AG20443 (cell line): ENCODE measurements around the gene IER2.

Experiments
- DNase-seq: peaks from one replicate; pipeline ENCODE4 v3.0.0; 2012; ENCODE audit warnings: low spot score, mixed read lengths

The IER2 gene

DNA sequence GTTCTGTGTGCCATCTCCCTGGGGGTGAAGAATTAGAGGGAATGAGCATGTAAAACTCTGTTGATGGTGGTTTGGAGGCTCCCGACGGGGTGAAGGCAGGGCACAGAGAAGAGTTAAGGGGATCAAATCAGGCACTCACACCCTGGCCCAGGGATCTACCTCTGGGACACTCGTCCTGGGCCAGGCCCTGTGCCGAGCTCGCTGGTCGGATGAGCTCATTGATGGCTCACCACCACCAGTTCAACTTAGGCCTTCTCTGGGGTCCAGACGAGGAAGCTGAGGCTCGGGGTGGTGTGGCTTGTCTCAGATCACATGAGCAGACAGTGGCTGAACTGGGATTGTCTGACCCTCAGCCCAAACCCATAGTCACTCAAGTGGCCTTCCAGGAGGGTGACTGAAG lies 30.6 kb upstream of the IER2 start:
- DNase-seq, result no peak

- no peak for DNase-seq
Measured at GRCh38 chr19:13120031-13120430, 30.2 kb upstream of the IER2 start.

GRCh38 chr19:13120817-13121216 lies 29.4 kb upstream of the IER2 start:
- DNase-seq, result peak; percentile 37

DNA sequence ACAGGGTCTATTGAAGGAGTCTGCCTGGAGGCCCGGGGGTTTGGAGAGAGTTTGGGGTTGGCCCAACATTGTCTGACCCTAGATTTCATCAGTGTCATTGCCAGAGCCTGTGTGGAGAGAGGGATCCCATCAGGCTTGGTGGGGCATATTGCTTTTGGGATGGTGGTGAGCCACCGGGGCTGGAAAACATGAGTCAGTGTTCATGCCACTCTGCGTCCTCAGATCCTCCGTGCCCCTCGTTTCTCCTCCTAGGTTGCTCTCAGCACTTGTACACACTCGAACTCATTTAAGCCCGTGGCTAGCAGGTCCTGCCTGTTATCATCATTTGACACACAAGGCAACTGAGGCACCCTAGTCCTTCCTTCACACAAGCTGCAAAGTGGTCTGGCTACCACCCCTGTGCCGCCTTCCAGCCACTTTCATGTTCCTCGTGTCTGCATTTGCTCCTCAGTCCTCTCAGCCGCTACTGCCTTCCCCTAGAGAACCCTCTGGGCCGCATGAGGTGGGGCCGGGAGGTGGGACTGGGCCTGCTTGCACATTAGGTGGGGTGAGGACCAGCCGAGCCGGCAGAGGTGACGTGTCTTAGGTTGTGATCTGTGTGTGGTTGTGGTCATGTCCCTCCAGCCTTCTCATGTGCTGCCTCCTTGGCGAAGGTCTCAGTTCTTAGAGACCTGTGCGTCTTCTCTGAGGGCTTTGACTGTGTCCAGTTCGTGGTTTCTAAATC lies 28.5 kb upstream of the IER2 start:
- DNase-seq, result no peak

DNA sequence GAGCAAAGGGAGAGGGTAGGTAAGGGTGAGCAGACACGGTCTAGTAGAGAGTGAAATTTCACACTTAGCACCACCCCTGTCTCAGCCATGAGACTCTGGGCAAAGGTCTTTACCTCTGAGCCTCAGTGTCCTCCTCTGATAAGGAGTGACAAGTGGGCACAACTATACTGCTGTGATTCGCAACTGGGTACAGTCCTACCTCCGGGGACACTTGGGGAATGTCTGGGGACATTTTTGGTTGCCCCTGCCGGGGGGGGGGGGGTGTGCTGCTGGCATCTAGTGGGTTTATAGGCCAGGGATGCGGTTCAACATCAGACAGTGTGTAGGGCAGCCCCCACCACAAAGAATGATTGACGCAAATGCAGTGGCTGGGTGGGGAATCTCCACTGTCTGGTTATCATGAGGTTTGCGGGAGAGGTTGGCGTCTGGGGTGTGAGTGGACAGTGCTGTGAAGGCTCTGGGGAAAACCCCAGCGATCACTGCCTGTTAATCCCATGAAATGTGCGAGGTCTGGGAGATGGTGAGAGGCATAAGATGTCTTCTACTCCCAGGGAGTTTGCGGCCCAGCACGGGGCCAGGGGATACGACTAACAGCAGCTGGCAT lies 27.8 kb upstream of the IER2 start:
- no peak for DNase-seq

DNA sequence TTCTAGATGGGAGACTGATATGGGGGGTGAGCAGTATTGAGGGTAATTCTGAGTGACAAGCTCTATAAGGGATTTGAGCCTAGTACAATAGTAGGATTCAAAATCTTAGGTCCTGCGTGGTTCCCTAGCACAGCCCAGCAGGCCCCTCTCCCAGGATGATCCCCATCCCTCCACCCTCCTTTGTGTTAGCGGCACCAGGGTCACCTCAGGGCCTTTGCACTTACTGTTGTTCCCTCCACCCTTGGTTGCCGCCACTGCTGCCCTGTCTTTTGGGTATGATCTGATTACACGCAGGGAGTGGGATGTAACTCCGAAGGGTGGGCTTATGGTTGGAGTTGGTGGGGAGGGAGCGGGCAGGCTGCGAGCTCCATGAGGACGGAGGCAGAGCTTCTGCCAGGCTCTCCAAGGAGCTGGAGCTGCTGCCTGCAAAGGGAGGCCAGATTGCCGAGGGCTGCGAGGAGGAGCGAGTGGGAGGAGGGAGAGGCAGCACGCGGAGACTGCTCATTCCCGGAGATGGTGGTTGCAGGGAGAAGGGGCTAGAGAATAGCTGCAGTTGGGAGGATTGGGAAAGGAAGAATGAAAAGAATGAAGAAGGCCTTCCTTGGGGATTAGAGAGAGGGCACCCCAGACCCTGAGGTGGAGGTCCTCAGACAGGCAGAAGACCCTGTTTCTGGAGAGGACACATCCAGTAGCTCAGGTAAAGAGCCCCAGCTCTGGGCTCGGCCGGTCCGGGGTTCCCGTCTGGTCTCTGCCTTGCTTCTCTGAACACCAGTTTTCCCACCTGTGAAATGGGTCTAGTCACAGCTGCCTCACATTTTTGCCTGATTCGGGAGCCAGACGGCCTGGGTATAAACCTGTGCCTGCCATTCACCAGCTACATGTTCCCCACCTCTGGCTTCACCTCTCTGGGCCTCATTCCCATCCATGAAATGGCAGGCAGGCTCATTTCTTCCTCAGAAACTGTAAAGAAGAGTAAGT lies 26.9 kb upstream of the IER2 start:
- DNase-seq, result no peak

DNA sequence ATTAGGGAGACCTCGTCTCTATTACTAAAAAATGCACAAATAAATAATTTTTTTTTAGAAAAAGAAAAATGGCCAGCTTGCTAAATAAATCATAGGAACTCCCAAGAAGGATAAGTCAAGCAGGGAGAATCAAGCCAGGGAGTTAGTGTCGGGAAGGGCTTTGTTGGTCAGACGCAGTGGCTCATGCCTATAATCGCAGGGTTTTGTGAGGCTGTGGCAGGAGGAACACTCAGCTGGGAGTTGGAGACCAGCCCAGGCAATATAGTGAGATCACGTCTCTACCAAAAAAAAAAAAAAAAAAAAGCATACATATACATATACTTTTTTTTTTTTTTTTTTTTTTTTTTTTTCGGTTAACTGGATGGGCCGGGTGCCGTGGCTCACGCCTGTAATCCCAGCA lies 23.2 kb upstream of the IER2 start:
- DNase-seq, result no peak

DNA sequence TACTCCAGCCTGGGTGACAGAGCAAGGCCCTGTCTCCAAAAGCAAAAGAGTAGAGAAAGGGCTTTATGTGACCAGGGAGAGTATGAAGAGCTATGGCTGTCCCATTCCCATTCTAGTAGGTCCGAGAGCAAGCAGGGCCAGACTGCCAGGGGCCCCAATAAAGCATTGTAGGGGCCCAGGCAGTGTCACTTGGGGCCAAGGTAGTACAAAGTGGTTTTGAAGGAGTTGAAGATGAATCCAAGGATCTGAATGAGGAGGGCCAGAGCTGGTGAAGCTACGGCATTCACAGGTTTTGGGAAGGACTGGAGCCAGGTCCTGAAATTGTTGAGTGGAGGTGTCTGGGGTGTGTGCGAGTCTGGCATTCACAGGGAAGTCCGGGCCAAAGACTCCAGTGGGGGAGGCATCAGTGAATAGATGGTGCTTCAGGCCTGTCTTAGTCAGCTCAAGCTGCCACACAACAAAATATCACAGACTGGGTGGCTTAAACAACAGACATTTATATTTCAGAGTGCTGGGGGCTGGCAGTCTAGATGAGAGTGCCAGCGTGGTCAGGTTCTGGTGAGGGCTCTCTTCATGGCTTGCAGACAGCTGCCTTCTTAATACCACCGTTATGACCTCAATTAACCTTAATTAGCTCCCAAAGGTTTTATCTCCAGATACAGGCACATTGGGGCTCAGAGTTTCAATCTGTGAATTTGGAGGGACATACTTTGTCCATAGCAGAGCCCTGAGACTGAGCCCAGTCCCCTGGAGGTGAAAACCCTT lies 22.2 kb upstream of the IER2 start:
- DNase-seq, result no peak

DNA sequence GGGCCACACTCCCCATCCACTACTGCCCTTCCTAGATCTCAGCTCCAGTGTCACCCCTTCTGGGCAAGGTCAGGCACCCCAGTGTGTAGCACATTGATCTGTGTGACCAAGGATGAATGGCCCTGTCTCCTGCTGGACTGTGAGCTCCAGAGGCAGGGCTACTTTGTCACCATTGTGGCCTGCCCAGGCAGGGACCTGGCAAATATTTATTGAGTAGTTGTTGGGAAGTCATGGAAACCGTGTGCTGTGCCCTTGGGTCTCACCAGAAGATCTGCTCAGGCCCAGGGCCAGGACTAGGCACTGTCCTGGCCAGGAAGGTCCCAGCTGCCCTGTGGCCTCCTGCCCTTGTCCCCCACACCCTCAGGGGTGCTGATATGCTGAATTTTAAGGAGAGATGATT lies 21.6 kb upstream of the IER2 start:
- no peak for DNase-seq

GRCh38 chr19:13129384-13129783 lies 20.8 kb upstream of the IER2 start:
- DNase-seq, result no peak

GRCh38 chr19:13130886-13131490 lies 19.2 kb upstream of the IER2 start:
- DNase-seq, result no peak

DNA sequence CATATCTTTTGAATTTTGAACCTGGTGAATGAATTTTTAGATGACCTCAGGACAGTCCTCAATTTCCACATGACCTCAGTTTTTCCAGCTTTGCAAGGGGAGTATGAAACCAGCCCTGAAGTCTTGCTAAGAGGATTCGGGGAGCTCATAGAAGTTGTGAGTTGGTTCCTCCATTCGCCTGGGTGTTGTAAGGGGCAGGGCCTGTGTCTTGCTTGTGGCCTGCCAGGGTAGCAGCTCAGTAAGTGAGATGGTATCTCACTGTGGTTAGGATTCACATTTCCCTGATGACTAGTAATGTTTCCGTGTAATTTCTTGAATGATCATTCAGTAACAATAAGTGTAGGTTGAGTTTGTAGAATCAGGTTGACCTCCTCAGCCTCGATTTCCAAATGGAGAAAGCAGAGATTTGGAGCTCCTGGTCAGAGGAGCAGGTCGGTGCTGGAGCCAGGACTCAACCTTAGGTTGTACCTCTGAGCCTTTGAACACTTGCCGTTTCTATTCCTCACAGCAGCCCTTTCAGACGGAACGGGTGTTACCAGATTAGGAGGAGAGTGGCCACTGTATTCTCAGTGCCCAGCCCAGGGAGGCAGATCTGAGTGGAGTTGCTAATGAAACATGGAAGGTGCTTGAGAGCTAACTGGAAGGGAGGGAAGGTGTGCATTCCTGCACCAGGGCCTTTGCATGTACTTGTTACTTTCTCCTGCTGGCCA lies 17.6 kb upstream of the IER2 start:
- DNase-seq, result peak; percentile 85

DNA sequence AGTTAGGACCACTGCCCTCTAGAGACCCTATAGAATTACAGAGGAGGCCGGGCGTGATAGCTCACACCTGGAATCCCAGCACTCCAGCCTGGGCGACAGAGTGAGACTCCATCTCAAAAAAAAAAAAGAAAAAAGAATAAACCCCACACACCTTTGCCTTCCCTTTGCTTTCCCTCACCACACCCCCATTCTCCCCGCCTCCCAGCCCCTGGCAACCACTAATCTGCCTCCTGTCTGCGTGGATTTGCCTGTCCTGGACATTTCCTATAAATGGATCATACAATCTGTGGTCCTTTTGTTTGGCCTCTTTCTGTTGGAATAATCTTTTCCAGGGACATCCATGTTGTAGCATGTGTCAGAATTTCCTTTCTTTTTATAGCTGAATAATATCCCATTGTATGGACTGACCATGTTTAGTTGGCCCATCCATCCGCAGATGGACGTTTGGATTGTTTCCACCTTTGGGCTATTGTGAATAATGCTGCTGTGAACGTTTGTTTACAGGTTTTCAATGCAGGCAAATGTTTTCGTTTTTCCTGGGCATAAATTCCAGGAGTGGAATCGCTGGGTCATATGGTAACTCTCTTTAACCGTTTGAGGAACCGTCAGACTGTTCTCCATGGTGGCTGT lies 16.9 kb upstream of the IER2 start:
- no peak for DNase-seq

- no peak for DNase-seq
Measured at GRCh38 chr19:13134626-13135025, 15.6 kb upstream of the IER2 start.

- no peak for DNase-seq
Measured at GRCh38 chr19:13135068-13136062, 14.8 kb upstream of the IER2 start.

GRCh38 chr19:13137290-13137794 lies 12.9 kb upstream of the IER2 start:
- no peak for DNase-seq

DNA sequence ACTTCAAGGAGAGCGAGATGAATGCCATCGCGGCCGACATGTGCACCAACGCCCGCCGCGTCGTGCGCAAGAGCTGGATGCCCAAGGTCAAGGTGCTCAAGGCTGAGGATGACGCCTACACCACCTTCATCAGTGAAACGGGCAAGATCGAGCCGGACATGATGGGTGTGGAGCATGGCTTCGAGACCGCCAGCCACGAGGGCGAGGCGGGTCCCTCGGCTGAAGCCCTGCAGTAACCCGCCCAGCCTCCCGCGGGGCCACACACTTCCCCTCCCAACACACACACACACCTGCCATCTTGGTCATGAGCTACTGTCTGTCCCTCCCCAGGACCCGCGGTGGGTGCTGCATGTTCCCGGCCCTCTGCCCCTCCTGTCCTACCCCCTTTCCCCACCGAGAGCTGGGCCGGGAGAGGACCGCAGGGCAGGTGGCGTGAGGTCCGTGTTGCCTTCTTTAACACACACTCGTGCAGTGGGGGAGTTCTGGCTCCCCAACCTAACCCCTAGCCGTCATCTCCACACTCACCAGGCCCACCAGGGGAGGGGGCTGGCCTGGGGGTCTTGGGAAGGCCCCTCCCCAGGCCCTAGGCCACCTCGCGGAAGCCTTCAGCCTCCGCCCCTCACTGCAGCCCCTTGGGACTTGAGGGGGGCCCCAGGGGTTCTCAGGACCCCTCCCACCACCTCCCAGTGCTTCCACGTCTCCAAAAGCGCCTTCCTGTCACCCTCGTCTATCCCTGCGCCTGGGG lies 11.9 kb upstream of the IER2 start:
- DNase-seq, result no peak

DNA sequence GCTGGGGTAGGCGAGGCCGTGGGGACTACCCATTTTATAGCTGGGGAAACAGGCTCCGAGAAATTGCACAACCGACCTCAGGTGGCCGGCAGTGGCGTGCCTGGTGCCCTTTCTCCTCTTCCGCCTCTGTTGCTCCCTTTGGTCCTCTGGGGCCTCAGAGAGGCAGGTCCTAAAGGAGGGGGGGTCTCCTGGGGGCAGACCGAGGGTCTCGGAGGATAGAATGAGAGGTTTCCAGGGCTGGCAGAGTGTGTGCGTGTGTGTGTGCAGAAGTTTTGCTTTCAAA lies 11.4 kb upstream of the IER2 start:
- DNase-seq, result no peak
